AG10803 (cell line): Measurements from ENCODE around the gene SIMC1.

Experiments used
- DNase-seq: peaks from one replicate; pipeline ENCODE4 v3.0.0; 2010; ENCODE audit warnings: low read depth
- H3K4me3 ChIP-seq: 2 replicates; pipeline ENCODE4 v1.5.1; 2011; ENCODE audit warnings: mild to moderate bottlenecking, low read length, control low read depth
- CTCF ChIP-seq: conservative IDR thresholded peaks from 2 replicates; pipeline ENCODE4 v1.5.1; 2011; ENCODE audit warnings: mild to moderate bottlenecking, low read length, control low read depth, inconsistent platforms

Gene SIMC1

DNA sequence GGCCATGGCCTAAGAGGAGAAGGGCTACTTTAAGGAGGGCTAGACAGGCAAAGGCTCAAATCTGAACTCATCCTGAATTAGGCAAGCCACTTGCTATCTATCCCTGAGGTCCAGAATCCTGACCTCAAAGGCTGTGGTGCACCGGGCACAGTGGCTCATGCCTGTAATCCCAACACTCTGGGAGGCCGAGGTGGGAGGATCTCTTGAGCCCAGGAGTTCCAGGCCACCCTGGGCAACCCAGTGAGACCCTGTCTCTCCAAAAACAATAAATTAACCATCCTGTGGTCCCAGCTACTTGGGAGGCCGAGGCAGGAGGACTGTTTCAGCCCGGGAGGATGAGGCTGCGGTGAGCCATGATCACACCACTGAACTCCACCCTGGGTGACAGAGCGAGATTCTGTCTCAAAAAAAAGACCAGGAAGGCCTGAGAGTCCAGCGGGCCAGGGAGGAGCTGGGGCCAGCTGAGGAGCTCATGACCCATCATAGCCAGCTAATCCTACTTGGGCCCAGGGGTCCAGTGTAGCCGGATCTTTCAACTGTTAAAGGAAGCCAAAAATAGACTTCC, 146.2 kb downstream of the SIMC1 start:
- TF ChIP-seq CTCF = no peak
- H3K4me3 ChIP-seq = no peak overlapping the region
- DNase-seq = no peak

- DNase-seq = no peak
- no peak overlapping the region for H3K4me3 ChIP-seq
- TF ChIP-seq CTCF = no peak
Measured at GRCh38 chr5:176384991-176385390, 146.8 kb downstream of the SIMC1 start.

GRCh38 chr5:176386491-176386890, 148.3 kb downstream of the SIMC1 start:
- no peak for DNase-seq
- H3K4me3 ChIP-seq = no peak overlapping the region
- no peak for TF ChIP-seq CTCF

DNA sequence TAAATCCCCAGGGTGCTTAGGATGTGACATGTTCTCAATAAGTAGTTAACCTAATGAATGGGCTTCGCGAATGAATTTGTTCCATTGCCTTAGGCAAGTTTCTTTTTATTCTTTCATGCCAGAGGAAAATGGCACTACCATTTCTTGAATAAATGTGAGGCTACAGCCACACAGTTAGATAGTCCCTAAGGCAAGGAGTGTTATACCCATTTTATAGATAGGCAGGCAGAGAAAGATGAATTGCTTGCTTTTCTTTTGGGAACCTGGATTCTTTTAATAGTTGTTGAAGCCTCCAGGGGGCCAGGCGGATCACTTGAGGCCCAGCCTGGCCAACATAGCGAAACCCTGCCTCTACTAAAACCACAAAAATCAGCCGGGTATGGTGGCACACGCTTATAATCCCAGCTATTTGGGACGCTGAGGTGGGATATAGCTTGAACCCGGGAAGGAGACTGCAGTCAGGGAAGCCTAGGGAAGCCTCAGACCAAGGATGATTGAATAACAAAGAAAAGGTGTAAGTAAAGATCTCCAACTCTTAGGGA, 149.2 kb downstream of the SIMC1 start:
- TF ChIP-seq CTCF = no peak
- H3K4me3 ChIP-seq = peak overlapping the region; percentile 97
- DNase-seq = peak; percentile 16

DNA sequence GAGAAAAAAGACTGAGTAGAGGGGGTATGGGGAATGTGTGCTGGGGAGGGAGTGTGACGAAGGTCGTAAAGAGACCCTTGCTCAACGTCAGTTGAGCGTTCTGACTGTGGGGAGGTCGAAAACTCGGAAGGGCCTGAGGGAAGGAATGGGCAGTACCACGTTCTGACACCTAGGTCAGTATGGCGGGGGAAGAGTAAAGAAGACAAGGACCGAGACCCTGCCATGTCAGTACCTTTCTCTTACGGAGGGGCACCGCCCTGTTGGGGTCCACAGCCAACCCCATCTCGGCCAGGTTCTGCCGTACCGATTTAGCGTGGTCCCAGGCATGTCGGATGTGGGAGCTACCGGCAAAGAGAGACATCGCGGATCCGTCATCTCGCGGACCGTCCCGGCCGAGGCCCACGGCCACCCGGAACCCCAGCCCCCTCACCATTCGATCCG, 149.8 kb downstream of the SIMC1 start:
- DNase-seq = no peak
- H3K4me3 ChIP-seq = peak overlapping the region; percentile 97

DNA sequence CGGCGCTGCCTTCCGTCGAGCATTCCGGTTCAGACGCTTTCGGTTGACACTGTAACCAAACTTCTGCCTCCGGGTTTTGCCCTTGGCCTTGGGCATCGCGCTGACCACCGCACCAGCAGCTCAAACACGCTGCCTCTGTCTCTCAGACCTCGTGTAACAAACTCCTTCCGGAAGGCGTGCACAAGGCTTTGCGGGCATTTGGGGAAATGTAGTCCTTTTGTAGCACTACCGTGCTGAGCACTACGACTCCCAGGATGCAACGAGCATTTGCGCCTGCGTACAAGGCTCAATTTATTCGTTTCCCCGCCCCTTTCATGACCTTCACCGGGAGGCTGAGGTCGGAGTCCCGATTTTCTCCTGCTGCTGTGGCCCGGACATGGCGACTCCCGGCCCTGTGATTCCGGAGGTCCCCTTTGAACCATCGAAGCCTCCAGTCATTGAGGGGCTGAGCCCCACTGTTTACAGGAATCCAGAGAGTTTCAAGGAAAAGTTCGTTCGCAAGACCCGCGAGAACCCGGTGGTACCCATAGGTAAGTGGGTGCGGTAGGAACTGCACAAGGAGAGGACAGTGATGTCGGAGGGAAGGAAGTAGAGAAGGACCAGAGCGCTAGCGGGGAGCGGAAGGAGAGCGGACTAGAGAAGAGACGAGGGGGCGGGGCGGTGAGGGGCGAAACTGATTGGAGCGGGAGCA, 150.4 kb downstream of the SIMC1 start, which contains the start of the genes HIGD2A and NOP16:
HIGD2A (plus strand) TSS at position 308 of the 691 bp plus-strand sequence; CDS start at position 377, 69 bp downstream.
NOP16 (minus strand) TSS at position 155 of the 691 bp plus-strand sequence; CDS start at position 96, 59 bp downstream.
- DNase-seq = peak; percentile 98
- peak within 1 kb of the TSS; percentile 97 for H3K4me3 ChIP-seq
- no peak for TF ChIP-seq CTCF

More for the DNA sequence above, 149.8 kb downstream of the SIMC1 start:
- no peak for TF ChIP-seq CTCF
